Stimulated activated CD8-positive, alpha-beta memory T cell treated with anti-CD3 and anti-CD28 coated beads, Interleukin-7, amount 100 ng/mL, for 4 hours (primary cell): ENCODE measurements around the gene RBX1.
A peak's percentile ranks its signal among the peaks of the same experiment; 100 is the strongest.
"Not testable (repeated sequence)": the region's sequence is repeated elsewhere in the genome, so short reads cannot be mapped to it uniquely, and the experiment has no call there.

ENCODE experiments used
- DNase-seq, 2 donors: peaks; one replicate each; pipeline ENCODE4 v3.0.0-alpha.2; 2020; ENCODE audit warnings: low read depth in 2 of 2

RBX1 gene

GRCh38 chr22:40972587-40972986 is 21.4 kb downstream of the RBX1 start:
- no peak for DNase-seq

- DNase-seq = no peak
These were observed 22.0 kb downstream of the RBX1 start for GRCh38 chr22:40973144-40973543.

- DNase-seq = no peak
These were observed 24.2 kb downstream of the RBX1 start for GRCh38 chr22:40975366-40975765.

- DNase-seq = no peak
These were observed 25.9 kb downstream of the RBX1 start for GRCh38 chr22:40976866-40977700.

- no peak for DNase-seq
These were observed 28.0 kb downstream of the RBX1 start for GRCh38 chr22:40979198-40979597.

GRCh38 chr22:40979871-40980270 is 28.7 kb downstream of the RBX1 start:
- DNase-seq = no peak

- no peak for DNase-seq
These were observed 31.6 kb downstream of the RBX1 start for GRCh38 chr22:40982482-40983385.

GRCh38 chr22:40991298-40991697 is 40.1 kb downstream of the RBX1 start:
- DNase-seq = no peak

- no peak for DNase-seq
These were observed 44.6 kb downstream of the RBX1 start for GRCh38 chr22:40995821-40996220.

- DNase-seq = no peak
These were observed 46.3 kb downstream of the RBX1 start for GRCh38 chr22:40997520-40997919.

- no peak for DNase-seq
These were observed 48.9 kb downstream of the RBX1 start for GRCh38 chr22:41000040-41000565.

- DNase-seq = no peak
These were observed 50.0 kb downstream of the RBX1 start for GRCh38 chr22:41000941-41001721.

- DNase-seq = no peak
These were observed 50.5 kb downstream of the RBX1 start for GRCh38 chr22:41001722-41002122.

- not testable (repeated sequence) for DNase-seq
These were observed 51.2 kb downstream of the RBX1 start for GRCh38 chr22:41002386-41002785.

GRCh38 chr22:41003066-41003465 is 51.9 kb downstream of the RBX1 start:
- DNase-seq = no peak

GRCh38 chr22:41003976-41004375 is 52.8 kb downstream of the RBX1 start:
- no peak for DNase-seq

- DNase-seq = no peak
These were observed 58.2 kb downstream of the RBX1 start for GRCh38 chr22:41009222-41009948.

GRCh38 chr22:41015003-41015402 is 63.8 kb downstream of the RBX1 start:
- no peak for DNase-seq

GRCh38 chr22:41021061-41021612 is 70.0 kb downstream of the RBX1 start:
- no peak for DNase-seq

GRCh38 chr22:41021613-41022454 is 70.7 kb downstream of the RBX1 start:
- peak in 1 of 2 donors; percentile 23 for DNase-seq
